ENCODE measurements around the gene KLB.

GRCh38 chr4:39384563-39384962, 22.2 kb upstream of the KLB start:
- TF ChIP-seq CTCF (IDR thresholded peaks at IDR 0.05), result no peak
- TF ChIP-seq POLR2A (IDR thresholded peaks at IDR 0.05), result no peak
